ENCODE data around the gene ANKRD55.
"Not testable (repeated sequence)": the region's sequence is repeated elsewhere in the genome, so short reads cannot be mapped to it uniquely, and the experiment has no call there.

GRCh38 chr5:56257763-56258529, 24.8 kb upstream of the ANKRD55 start:
- not testable (repeated sequence) for TF ChIP-seq POLR2A, CTCF (IDR thresholded peaks at IDR 0.05)
